Measurements from ENCODE around the gene CREB3. TPM values are rescaled to one million over a fixed set of nuclear protein-coding genes. Genes with fewer than 3 reads are reported as not detected.

Gene CREB3
- total and polyA plus RNA-seq, 9 of the 15 experiments (the other 6 are each of a cell fraction or from before 2014, with no cell fraction given), result 5.7 to 18.3 (median 14.9) TPM

DNA sequence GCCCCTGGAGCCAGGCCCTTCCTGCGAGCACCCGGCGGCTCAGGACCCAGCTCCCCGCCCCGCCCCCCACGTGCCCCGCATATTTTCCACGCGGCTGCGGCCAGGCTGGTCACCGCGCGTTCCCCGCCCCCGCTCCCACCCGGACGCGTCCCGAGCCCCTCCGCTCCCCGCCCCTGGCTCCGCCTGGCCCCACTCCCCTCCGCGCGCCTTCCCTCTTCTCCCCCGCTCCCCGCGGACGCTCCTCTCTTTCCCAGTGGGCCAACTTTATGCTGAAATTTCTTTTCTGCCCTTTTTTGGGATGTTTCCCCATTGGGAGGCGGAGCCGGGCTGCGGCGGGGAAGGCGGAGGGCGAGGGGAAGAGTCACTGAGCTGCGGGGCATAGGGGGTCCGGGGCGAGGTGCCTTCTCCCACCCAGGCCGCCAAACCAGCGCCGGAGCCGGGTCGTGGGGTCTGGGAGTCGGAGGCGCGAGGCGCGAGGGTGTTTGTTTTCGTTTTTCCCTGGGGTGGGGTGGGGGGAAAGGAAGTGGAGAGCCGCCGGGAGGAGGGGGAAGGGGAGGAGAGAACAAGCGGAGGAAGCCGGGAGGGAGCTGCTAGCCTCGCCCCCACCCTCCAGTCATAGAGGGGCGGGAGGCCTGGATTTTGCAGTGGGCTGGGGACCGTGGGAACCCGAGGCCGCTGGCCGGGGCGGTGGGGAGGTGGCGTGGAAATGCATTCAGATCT, 41.7 kb upstream of the CREB3 start (continued):
- TF ChIP-seq, protein P1, sequence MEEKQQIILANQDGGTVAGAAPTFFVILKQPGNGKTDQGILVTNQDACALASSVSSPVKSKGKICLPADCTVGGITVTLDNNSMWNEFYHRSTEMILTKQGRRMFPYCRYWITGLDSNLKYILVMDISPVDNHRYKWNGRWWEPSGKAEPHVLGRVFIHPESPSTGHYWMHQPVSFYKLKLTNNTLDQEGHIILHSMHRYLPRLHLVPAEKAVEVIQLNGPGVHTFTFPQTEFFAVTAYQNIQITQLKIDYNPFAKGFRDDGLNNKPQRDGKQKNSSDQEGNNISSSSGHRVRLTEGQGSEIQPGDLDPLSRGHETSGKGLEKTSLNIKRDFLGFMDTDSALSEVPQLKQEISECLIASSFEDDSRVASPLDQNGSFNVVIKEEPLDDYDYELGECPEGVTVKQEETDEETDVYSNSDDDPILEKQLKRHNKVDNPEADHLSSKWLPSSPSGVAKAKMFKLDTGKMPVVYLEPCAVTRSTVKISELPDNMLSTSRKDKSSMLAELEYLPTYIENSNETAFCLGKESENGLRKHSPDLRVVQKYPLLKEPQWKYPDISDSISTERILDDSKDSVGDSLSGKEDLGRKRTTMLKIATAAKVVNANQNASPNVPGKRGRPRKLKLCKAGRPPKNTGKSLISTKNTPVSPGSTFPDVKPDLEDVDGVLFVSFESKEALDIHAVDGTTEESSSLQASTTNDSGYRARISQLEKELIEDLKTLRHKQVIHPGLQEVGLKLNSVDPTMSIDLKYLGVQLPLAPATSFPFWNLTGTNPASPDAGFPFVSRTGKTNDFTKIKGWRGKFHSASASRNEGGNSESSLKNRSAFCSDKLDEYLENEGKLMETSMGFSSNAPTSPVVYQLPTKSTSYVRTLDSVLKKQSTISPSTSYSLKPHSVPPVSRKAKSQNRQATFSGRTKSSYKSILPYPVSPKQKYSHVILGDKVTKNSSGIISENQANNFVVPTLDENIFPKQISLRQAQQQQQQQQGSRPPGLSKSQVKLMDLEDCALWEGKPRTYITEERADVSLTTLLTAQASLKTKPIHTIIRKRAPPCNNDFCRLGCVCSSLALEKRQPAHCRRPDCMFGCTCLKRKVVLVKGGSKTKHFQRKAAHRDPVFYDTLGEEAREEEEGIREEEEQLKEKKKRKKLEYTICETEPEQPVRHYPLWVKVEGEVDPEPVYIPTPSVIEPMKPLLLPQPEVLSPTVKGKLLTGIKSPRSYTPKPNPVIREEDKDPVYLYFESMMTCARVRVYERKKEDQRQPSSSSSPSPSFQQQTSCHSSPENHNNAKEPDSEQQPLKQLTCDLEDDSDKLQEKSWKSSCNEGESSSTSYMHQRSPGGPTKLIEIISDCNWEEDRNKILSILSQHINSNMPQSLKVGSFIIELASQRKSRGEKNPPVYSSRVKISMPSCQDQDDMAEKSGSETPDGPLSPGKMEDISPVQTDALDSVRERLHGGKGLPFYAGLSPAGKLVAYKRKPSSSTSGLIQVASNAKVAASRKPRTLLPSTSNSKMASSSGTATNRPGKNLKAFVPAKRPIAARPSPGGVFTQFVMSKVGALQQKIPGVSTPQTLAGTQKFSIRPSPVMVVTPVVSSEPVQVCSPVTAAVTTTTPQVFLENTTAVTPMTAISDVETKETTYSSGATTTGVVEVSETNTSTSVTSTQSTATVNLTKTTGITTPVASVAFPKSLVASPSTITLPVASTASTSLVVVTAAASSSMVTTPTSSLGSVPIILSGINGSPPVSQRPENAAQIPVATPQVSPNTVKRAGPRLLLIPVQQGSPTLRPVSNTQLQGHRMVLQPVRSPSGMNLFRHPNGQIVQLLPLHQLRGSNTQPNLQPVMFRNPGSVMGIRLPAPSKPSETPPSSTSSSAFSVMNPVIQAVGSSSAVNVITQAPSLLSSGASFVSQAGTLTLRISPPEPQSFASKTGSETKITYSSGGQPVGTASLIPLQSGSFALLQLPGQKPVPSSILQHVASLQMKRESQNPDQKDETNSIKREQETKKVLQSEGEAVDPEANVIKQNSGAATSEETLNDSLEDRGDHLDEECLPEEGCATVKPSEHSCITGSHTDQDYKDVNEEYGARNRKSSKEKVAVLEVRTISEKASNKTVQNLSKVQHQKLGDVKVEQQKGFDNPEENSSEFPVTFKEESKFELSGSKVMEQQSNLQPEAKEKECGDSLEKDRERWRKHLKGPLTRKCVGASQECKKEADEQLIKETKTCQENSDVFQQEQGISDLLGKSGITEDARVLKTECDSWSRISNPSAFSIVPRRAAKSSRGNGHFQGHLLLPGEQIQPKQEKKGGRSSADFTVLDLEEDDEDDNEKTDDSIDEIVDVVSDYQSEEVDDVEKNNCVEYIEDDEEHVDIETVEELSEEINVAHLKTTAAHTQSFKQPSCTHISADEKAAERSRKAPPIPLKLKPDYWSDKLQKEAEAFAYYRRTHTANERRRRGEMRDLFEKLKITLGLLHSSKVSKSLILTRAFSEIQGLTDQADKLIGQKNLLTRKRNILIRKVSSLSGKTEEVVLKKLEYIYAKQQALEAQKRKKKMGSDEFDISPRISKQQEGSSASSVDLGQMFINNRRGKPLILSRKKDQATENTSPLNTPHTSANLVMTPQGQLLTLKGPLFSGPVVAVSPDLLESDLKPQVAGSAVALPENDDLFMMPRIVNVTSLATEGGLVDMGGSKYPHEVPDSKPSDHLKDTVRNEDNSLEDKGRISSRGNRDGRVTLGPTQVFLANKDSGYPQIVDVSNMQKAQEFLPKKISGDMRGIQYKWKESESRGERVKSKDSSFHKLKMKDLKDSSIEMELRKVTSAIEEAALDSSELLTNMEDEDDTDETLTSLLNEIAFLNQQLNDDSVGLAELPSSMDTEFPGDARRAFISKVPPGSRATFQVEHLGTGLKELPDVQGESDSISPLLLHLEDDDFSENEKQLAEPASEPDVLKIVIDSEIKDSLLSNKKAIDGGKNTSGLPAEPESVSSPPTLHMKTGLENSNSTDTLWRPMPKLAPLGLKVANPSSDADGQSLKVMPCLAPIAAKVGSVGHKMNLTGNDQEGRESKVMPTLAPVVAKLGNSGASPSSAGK (IDR thresholded peaks at IDR 0.05), result 0 out of 2 replicates have a peak, but pooled peaks have one; percentile 33
- no peak for TF ChIP-seq SPI1 (IDR thresholded peaks at IDR 0.05; ENCODE audit: borderline replicate concordance, low read depth, low read length)
- TF ChIP-seq ZNF217 (CRISPR knock-in tag; IDR thresholded peaks at IDR 0.05), result no peak
- TF ChIP-seq SMC3 (conservative IDR thresholded peaks at IDR 0.05; ENCODE audit: insufficient read depth, low read depth, low read length), result no peak
- TF ChIP-seq POLR2A (conservative IDR thresholded peaks at IDR 0.05), result peak; percentile 73
- TF ChIP-seq KDM5B (IDR thresholded peaks at IDR 0.05; ENCODE audit: insufficient replicate concordance, low read depth, low read length), result peak; percentile 19
- peak; percentile 38 for TF ChIP-seq ZFX (CRISPR knock-in tag; IDR thresholded peaks at IDR 0.05)
- peak; percentile 79 for TF ChIP-seq POLR2G (IDR thresholded peaks at IDR 0.05; ENCODE audit: low read depth, low read length)
- peak; percentile 53; the same call in 1 of the 2 replicates for TF ChIP-seq EP400 (IDR thresholded peaks at IDR 0.05)
- TF ChIP-seq ARHGAP35 (IDR thresholded peaks at IDR 0.05; ENCODE audit: partially characterized antibody), result no peak
- TF ChIP-seq GTF2E2 (tag; IDR thresholded peaks at IDR 0.05), result peak; percentile 33; the same call in 1 of the 2 replicates
- no peak for TF ChIP-seq CSDE1 (IDR thresholded peaks at IDR 0.05)
- TF ChIP-seq, protein P2, sequence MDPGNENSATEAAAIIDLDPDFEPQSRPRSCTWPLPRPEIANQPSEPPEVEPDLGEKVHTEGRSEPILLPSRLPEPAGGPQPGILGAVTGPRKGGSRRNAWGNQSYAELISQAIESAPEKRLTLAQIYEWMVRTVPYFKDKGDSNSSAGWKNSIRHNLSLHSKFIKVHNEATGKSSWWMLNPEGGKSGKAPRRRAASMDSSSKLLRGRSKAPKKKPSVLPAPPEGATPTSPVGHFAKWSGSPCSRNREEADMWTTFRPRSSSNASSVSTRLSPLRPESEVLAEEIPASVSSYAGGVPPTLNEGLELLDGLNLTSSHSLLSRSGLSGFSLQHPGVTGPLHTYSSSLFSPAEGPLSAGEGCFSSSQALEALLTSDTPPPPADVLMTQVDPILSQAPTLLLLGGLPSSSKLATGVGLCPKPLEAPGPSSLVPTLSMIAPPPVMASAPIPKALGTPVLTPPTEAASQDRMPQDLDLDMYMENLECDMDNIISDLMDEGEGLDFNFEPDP (CRISPR knock-in tag; IDR thresholded peaks at IDR 0.05), result no peak
- no peak for TF ChIP-seq HMG20B (CRISPR knock-in tag; IDR thresholded peaks at IDR 0.05)
- no peak for TF ChIP-seq ETV6 (IDR thresholded peaks at IDR 0.05; ENCODE audit: borderline replicate concordance in 1 of 2, low read depth in 2 of 2, low read length in 1 of 2)
- no peak for TF ChIP-seq ETV6 (CRISPR knock-in tag; IDR thresholded peaks at IDR 0.05; ENCODE audit: borderline replicate concordance)
- TF ChIP-seq EGR1 (conservative IDR thresholded peaks at IDR 0.05), result peak; percentile 26
